HG03097 (cell line): ENCODE results near the gene BANK1.

Experiments used
- ATAC-seq: cut with Tn5 transposase; IDR thresholded peaks from one replicate; pipeline ENCODE4 v1.9.1; 2021; ENCODE audit not compliant: unreplicated experiment, low FRiP score

Gene BANK1

GRCh38 chr4:102094481-102094880, 304.0 kb downstream of the BANK1 start:
- ATAC-seq, result no peak

GRCh38 chr4:102103368-102103767, 312.8 kb downstream of the BANK1 start:
- ATAC-seq, result no peak

DNA sequence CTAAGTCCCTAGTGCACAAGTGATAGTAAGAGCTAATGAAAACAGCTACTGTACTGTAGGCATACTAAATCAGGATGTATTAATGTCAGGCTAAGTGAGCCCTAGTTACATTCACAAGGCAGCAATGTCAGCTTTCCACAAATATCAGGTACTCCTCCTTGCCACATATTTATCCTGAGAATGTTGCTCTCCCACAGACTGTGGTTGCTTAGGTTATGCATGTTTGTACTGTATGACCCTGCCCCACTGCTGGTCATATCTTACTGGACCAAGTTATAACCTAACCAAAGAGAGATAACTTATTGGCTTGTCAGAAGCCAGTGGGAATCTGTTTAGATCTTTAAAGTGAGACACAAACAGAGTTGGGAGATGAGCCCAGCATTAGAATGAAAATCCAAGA, 313.7 kb downstream of the BANK1 start:
- no peak for ATAC-seq

GRCh38 chr4:102105983-102106382, 315.5 kb downstream of the BANK1 start:
- ATAC-seq, result no peak

- no peak for ATAC-seq
Measured at GRCh38 chr4:102114118-102114630, 323.6 kb downstream of the BANK1 start.

DNA sequence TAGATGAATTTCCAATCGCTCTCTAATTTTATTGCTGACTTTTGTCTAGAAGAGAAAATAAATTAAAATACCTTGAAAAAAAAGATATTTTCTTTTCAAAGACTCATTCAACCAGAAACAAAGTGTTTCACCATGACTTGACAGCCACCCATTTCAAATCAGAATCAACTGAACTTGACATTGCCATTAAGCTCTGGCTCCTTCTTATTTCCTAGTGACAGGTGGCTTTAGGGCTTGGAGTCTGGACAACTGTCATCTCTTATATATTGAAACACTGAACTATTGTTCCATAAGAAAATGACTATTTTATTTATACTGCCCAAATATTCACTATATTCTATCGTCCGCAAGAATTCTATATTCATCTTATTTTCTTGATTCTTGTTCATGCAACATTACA, 325.6 kb downstream of the BANK1 start:
- ATAC-seq, result no peak

GRCh38 chr4:102120846-102121245, 330.3 kb downstream of the BANK1 start:
- ATAC-seq, result no peak
